ENCODE measurements around the gene RHBG. TPM values are rescaled to one million over a fixed set of nuclear protein-coding genes. Genes with fewer than 3 reads are reported as not detected.

Gene RHBG
- total RNA-seq, 1 donor from 2014 or later = not detected

DNA sequence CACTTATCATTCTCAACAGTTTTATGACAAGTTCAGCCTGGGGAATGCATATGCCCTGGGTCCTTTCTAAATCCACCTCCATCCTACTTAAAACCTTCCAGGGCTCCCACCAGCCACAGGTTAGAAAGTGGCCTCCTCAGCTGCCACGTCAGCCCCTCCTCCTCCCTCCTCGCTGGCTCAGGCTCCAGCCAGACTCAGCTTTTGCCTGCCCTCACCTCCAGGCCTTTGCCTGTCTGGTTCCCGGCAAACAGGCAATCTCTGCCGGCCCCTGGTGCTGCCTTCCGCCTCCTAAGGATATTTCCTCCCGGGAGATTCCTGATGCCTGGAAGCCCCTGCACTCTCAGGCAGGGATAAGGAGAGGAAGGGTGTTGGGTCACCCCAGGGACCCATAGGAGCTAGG lies 9.5 kb downstream of the RHBG start:
- intact Hi-C loops (cut with micrococcal nuclease) = no loop called here

DNA sequence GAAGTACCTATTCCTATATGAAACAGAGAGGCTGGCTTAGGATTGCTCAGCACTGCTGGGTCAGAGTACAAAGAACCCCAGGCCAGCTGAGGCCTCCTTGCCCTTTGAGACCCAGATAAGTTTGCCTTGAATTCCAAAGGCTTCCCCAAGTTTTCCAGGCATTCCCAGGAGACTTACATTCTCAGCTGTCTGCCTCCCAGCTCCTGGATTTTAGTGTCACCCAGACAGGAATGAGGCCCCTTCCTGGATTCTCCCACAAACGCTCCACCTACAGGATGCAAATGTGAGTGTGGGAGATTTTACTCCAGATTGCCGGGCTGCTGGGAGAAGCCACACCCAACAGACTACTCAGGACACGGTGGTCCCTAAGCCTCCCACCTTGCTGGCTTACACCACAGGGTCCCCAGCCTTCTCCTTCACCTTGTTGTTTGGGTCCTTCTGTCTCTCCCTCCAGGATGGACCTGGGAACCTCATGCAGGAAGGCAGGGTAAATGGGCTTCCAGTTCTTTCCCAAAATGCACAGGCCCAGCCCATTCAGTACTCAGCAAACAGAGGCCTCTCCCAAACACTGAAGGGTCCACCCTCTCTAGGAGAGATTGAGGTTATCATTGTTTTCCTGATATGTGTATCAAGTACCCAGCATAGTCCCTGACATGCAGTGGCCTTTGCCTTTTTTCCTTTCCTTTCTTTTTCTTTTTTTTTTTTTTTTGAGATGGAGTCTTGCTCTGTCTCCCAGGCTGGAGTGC lies 10.6 kb downstream of the RHBG start:
- no peaks in the 10 kb centered on the region for H3K4me1 ChIP-seq
- peaks cover 12% of the 10 kb centered on the region for H3K27me3 ChIP-seq (ENCODE audit: low read depth)
- intact Hi-C loops (cut with micrococcal nuclease) = loop anchor here (5.0 kb wide), 1 partner anchor 68 kb away; no protein-coding TSS in a partner anchor
- H3K36me3 ChIP-seq = no peaks in the 10 kb centered on the region
- no peak for DNase-seq
- H3K9me3 ChIP-seq (replicated peaks) = no peaks in the 10 kb centered on the region
- H3K4me3 ChIP-seq = no peak overlapping the region
- TF ChIP-seq, protein P1, sequence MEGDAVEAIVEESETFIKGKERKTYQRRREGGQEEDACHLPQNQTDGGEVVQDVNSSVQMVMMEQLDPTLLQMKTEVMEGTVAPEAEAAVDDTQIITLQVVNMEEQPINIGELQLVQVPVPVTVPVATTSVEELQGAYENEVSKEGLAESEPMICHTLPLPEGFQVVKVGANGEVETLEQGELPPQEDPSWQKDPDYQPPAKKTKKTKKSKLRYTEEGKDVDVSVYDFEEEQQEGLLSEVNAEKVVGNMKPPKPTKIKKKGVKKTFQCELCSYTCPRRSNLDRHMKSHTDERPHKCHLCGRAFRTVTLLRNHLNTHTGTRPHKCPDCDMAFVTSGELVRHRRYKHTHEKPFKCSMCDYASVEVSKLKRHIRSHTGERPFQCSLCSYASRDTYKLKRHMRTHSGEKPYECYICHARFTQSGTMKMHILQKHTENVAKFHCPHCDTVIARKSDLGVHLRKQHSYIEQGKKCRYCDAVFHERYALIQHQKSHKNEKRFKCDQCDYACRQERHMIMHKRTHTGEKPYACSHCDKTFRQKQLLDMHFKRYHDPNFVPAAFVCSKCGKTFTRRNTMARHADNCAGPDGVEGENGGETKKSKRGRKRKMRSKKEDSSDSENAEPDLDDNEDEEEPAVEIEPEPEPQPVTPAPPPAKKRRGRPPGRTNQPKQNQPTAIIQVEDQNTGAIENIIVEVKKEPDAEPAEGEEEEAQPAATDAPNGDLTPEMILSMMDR (IDR thresholded peaks at IDR 0.05; ENCODE audit: borderline replicate concordance) = no peak
- no peak overlapping the region for H3K27ac ChIP-seq (replicated peaks)

More for the DNA sequence above, 9.5 kb downstream of the RHBG start:
- DNase-seq = no peak
- Histone ChIP-seq H3K4me3 (no peak overlapping the region), H3K27me3 (ENCODE audit: low read depth) (peaks cover 15% of the 10 kb centered on the region), H3K27ac (replicated peaks) (no peak overlapping the region), H3K36me3 (no peaks in the 10 kb centered on the region), H3K4me1 (no peaks in the 10 kb centered on the region), H3K9me3 (replicated peaks) (no peaks in the 10 kb centered on the region)
- TF ChIP-seq, protein P1 (IDR thresholded peaks at IDR 0.05; ENCODE audit: borderline replicate concordance) = no peak

DNA sequence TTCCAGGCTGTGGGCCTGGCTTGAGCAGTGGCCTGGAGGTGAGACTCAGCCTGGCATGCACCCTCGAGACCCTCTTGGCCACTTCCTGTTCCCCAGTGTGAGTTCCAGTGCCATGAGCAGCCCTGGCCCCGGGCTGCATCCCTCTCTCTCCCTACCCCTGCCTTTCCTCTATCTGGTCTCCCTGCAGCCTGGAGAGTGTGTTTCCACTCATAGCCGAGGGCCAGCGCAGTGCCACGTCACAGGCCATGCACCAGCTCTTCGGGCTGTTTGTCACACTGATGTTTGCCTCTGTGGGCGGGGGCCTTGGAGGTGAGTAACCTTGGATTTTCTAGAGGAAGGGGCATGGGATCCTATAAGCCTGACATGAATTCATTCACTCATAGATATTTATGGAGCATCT lies 13.6 kb downstream of the RHBG start:
- Histone ChIP-seq H3K9me3 (replicated peaks) (no peaks in the 10 kb centered on the region), H3K27ac (replicated peaks) (no peak overlapping the region), H3K27me3 (ENCODE audit: low read depth) (peaks cover 18% of the 10 kb centered on the region), H3K4me1 (no peaks in the 10 kb centered on the region), H3K4me3 (no peak overlapping the region), H3K36me3 (no peaks in the 10 kb centered on the region)
- no peak for DNase-seq
- TF ChIP-seq, protein P1 (IDR thresholded peaks at IDR 0.05; ENCODE audit: borderline replicate concordance) = no peak
- intact Hi-C loops (cut with micrococcal nuclease) = loop anchor here (5.0 kb wide), 1 partner anchor 65 kb away; no protein-coding TSS in a partner anchor

DNA sequence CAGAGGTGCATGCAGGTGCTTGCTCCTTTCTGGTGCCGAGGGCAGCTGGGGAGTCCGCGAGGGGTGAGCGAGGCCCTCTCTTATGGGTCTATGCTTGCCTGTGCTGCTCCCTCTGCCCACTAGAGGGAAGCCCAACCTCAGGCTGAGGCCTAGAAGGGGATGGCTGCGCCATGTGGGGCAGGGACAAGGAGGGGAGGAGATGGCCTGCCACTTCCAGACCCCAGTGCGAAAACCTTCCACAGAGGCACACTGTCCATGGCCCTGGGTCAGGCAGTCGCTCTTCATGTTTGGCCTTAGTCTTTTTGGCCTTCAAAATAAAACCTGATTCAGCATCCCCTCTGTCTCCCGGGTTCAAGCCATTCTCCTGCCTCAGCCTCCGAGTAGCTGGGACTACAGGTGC lies 14.0 kb downstream of the RHBG start:
- peak; percentile 39 for DNase-seq
- H3K27ac ChIP-seq (replicated peaks) = no peak overlapping the region
- H3K27me3 ChIP-seq (ENCODE audit: low read depth) = peaks cover 23% of the 10 kb centered on the region
- H3K4me1 ChIP-seq = peaks cover 2% of the 10 kb centered on the region
- TF ChIP-seq, protein P1 (IDR thresholded peaks at IDR 0.05; ENCODE audit: borderline replicate concordance) = peak; percentile 83
- no peak overlapping the region for H3K4me3 ChIP-seq
- no peaks in the 10 kb centered on the region for H3K36me3 ChIP-seq
- no peaks in the 10 kb centered on the region for H3K9me3 ChIP-seq (replicated peaks)
- intact Hi-C loops (cut with micrococcal nuclease) = loop anchor here (5.0 kb wide), 1 partner anchor 64 kb away; no protein-coding TSS in a partner anchor

DNA sequence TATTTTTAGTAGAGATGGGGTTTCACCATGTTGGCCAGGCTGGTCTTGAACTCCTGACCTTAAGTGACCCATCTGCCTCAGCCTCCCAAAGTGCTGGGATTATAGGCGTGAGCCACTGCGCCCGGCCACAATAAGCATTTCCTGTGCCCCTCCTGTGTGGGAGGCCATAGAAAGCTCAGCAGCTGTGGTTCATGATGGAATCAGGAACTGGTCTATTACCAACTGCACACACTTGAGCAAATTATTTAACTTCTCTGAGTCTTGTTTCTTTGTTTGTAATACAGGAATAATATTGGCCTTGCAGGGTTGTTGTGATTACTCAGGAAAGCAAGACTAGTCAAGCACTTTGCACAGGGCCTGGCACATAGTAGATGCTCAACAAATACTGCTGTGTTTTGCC lies 15.0 kb downstream of the RHBG start:
- intact Hi-C loops (cut with micrococcal nuclease) = loop anchor here (5.0 kb wide), 1 partner anchor 63 kb away; no protein-coding TSS in a partner anchor
- peaks cover 33% of the 10 kb centered on the region for H3K27me3 ChIP-seq (ENCODE audit: low read depth)
- no peak overlapping the region for H3K4me3 ChIP-seq
- no peaks in the 10 kb centered on the region for H3K9me3 ChIP-seq (replicated peaks)
- H3K27ac ChIP-seq (replicated peaks) = no peak overlapping the region
- H3K4me1 ChIP-seq = peaks cover 8% of the 10 kb centered on the region
- H3K36me3 ChIP-seq = no peaks in the 10 kb centered on the region
- no peak for DNase-seq
- TF ChIP-seq, protein P1 (IDR thresholded peaks at IDR 0.05; ENCODE audit: borderline replicate concordance) = no peak

All from left ventricle myocardium inferior (tissue), 1 donor.